DOHH2 (cell line): ENCODE measurements around the gene ZNF282.

ENCODE experiments used
- CTCF ChIP-seq: fragments of 200-600 bp; sonication (generic); IDR thresholded peaks from one replicate; pipeline ENCODE4 v1.5.1; 2014; ENCODE audit warnings: antibody characterized with exemption, mild to moderate bottlenecking, low read depth, low read length; ENCODE audit not compliant: poor library complexity, severe bottlenecking
- EZH2phosphoT487 ChIP-seq: fragments of 200-600 bp; sonication (generic); IDR thresholded peaks from 2 replicates; pipeline ENCODE4 v1.6.1; 2017; ENCODE audit warnings: borderline replicate concordance, mild to moderate bottlenecking, antibody characterized with exemption, low read length, moderate library complexity, mixed read lengths

- no peak for TF ChIP-seq CTCF
- TF ChIP-seq EZH2phosphoT487 = no peak
Observed at GRCh38 chr7:149226840-149227494, 31.6 kb downstream of the ZNF282 start.
